Activated CD4-positive, alpha-beta T cell treated with anti-CD3 and anti-CD28 coated beads, Interleukin-2, Interleukin-6, amounts not matched to agents 100 ng/mL and 50 ng/mL, durations not matched to agents 16 hours and 8 hours (primary cell): ENCODE measurements around the gene MOV10L1.
"Not testable (repeated sequence)": the region's sequence is repeated elsewhere in the genome, so short reads cannot be mapped to it uniquely, and the experiment has no call there.

Experiments
- DNase-seq: peaks from one replicate; pipeline ENCODE4 v3.0.0-alpha.2; 2020

The MOV10L1 gene

GRCh38 chr22:50141462-50141861 lies 51.7 kb downstream of the MOV10L1 start:
- DNase-seq = no peak

- DNase-seq = no peak
These were observed 52.1 kb downstream of the MOV10L1 start for GRCh38 chr22:50141891-50142363.

GRCh38 chr22:50143096-50143495 lies 53.3 kb downstream of the MOV10L1 start:
- no peak for DNase-seq

GRCh38 chr22:50144005-50144614 lies 54.3 kb downstream of the MOV10L1 start:
- DNase-seq = no peak

- no peak for DNase-seq
These were observed 56.1 kb downstream of the MOV10L1 start for GRCh38 chr22:50145721-50146438.

- no peak for DNase-seq
These were observed 56.8 kb downstream of the MOV10L1 start for GRCh38 chr22:50146439-50147238.

GRCh38 chr22:50147258-50148165 lies 57.7 kb downstream of the MOV10L1 start:
- DNase-seq = not testable (repeated sequence)

GRCh38 chr22:50148166-50148500 lies 58.3 kb downstream of the MOV10L1 start:
- no peak for DNase-seq

GRCh38 chr22:50148991-50149721 lies 59.4 kb downstream of the MOV10L1 start:
- peak; percentile 80 for DNase-seq

GRCh38 chr22:50150161-50151129 lies 60.6 kb downstream of the MOV10L1 start:
- DNase-seq = no peak

GRCh38 chr22:50151571-50152537 lies 62.0 kb downstream of the MOV10L1 start:
- no peak for DNase-seq

GRCh38 chr22:50153056-50153755 lies 63.4 kb downstream of the MOV10L1 start:
- DNase-seq = no peak

GRCh38 chr22:50153756-50154140 lies 63.9 kb downstream of the MOV10L1 start:
- no peak for DNase-seq

GRCh38 chr22:50157709-50158375 lies 68.0 kb downstream of the MOV10L1 start:
- DNase-seq = no peak

- no peak for DNase-seq
These were observed 71.1 kb downstream of the MOV10L1 start for GRCh38 chr22:50160947-50161346.

- no peak for DNase-seq
These were observed 71.9 kb downstream of the MOV10L1 start for GRCh38 chr22:50161508-50162390.

- no peak for DNase-seq
These were observed 72.7 kb downstream of the MOV10L1 start for GRCh38 chr22:50162391-50162956.
